ENCODE measurements around the gene RPS6KL1. TPM values are rescaled to one million over a fixed set of nuclear protein-coding genes. Genes with fewer than 3 reads are reported as not detected.

RPS6KL1 gene
- polyA plus RNA-seq, 1 donor from 2014 or later: 147 TPM

- no peak overlapping the region for H2AFZ ChIP-seq (ENCODE audit: low read depth, low read length)
- H3K27me3 ChIP-seq (ENCODE audit: insufficient read depth, low read depth, low read length): no peaks in the 10 kb centered on the region
- H3K27ac ChIP-seq (ENCODE audit: low read length): no peak overlapping the region
- no peak overlapping the region for H3K4me3 ChIP-seq (ENCODE audit: low read length)
- H4K20me1 ChIP-seq (ENCODE audit: insufficient read depth): no peaks in the 10 kb centered on the region
- no peaks in the 10 kb centered on the region for H3F3A ChIP-seq (ENCODE audit: insufficient read depth, low read length, poor library complexity, severe bottlenecking)
- no peak for TF ChIP-seq EP300 (conservative IDR thresholded peaks at IDR 0.05; ENCODE audit: poor library complexity, severe bottlenecking)
- TF ChIP-seq SMC3 (conservative IDR thresholded peaks at IDR 0.05; ENCODE audit: poor library complexity): no peak
- TF ChIP-seq REST (IDR thresholded peaks at IDR 0.05; ENCODE audit: borderline replicate concordance): no peak
- no peak for TF ChIP-seq CTCF (IDR thresholded peaks at IDR 0.05; ENCODE audit: poor library complexity, severe bottlenecking)
- TF ChIP-seq RAD21 (conservative IDR thresholded peaks at IDR 0.05): no peak
- TF ChIP-seq TAF1 (IDR thresholded peaks at IDR 0.05; ENCODE audit: low read depth): no peak
- no peak for TF ChIP-seq MXI1 (conservative IDR thresholded peaks at IDR 0.05; ENCODE audit: poor library complexity, severe bottlenecking)
- TF ChIP-seq POLR2AphosphoS5 (IDR thresholded peaks at IDR 0.05): no peak
- no peak for TF ChIP-seq EZH2 (IDR thresholded peaks at IDR 0.05; ENCODE audit: borderline replicate concordance, insufficient read depth, low read length, poor library complexity, severe bottlenecking)
- no peaks in the 10 kb centered on the region for H3K9me2 ChIP-seq (ENCODE audit: insufficient read depth, low read length)
- H3K79me2 ChIP-seq (replicated peaks; ENCODE audit: insufficient read depth, low read length): no peaks in the 10 kb centered on the region
- no peak overlapping the region for H3K9ac ChIP-seq (ENCODE audit: low read length)
- no peak overlapping the region for H3K4me2 ChIP-seq (ENCODE audit: low read length)
- no peaks in the 10 kb centered on the region for H3K36me3 ChIP-seq (ENCODE audit: insufficient read depth, low read length)
- H3K9me3 ChIP-seq (ENCODE audit: low read length): no peaks in the 10 kb centered on the region
Measured at GRCh38 chr14:74962493-74962892, 39.4 kb upstream of the RPS6KL1 start.

GRCh38 chr14:74962046-74962445 is 39.0 kb upstream of the RPS6KL1 start:
- Histone ChIP-seq H3K9me2 (ENCODE audit: insufficient read depth, low read length) (no peaks in the 10 kb centered on the region), H3K27ac (ENCODE audit: low read length) (no peak overlapping the region), H3K9me3 (ENCODE audit: low read length) (no peaks in the 10 kb centered on the region), H3K79me2 (replicated peaks; ENCODE audit: insufficient read depth, low read length) (no peaks in the 10 kb centered on the region), H3K4me3 (ENCODE audit: low read length) (no peak overlapping the region), H3K36me3 (ENCODE audit: insufficient read depth, low read length) (no peaks in the 10 kb centered on the region), H3K4me2 (ENCODE audit: low read length) (no peak overlapping the region), H3K9ac (ENCODE audit: low read length) (no peak overlapping the region), H4K20me1 (ENCODE audit: insufficient read depth) (no peaks in the 10 kb centered on the region), H2AFZ (ENCODE audit: low read depth, low read length) (no peak overlapping the region), H3F3A (ENCODE audit: insufficient read depth, low read length, poor library complexity, severe bottlenecking) (no peaks in the 10 kb centered on the region), H3K27me3 (ENCODE audit: insufficient read depth, low read depth, low read length) (no peaks in the 10 kb centered on the region)
- TF ChIP-seq TAF1 (IDR thresholded peaks at IDR 0.05; ENCODE audit: low read depth): no peak
- TF ChIP-seq RAD21 (conservative IDR thresholded peaks at IDR 0.05): no peak
- no peak for TF ChIP-seq MXI1 (conservative IDR thresholded peaks at IDR 0.05; ENCODE audit: poor library complexity, severe bottlenecking)
- no peak for TF ChIP-seq POLR2AphosphoS5 (IDR thresholded peaks at IDR 0.05)
- no peak for TF ChIP-seq EP300 (conservative IDR thresholded peaks at IDR 0.05; ENCODE audit: poor library complexity, severe bottlenecking)
- TF ChIP-seq SMC3 (conservative IDR thresholded peaks at IDR 0.05; ENCODE audit: poor library complexity): no peak
- no peak for TF ChIP-seq EZH2 (IDR thresholded peaks at IDR 0.05; ENCODE audit: borderline replicate concordance, insufficient read depth, low read length, poor library complexity, severe bottlenecking)
- no peak for TF ChIP-seq CTCF (IDR thresholded peaks at IDR 0.05; ENCODE audit: poor library complexity, severe bottlenecking)
- no peak for TF ChIP-seq REST (IDR thresholded peaks at IDR 0.05; ENCODE audit: borderline replicate concordance)
